Measurements from ENCODE around the gene ADGRL4. TPM values are rescaled to one million over a fixed set of nuclear protein-coding genes. Genes with fewer than 3 reads are reported as not detected.
"Not testable (repeated sequence)": the region's sequence is repeated elsewhere in the genome, so short reads cannot be mapped to it uniquely, and the experiment has no call there.

ADGRL4 gene
- total RNA-seq, 4 donors from 2014 or later, result 2.8 to 22.4 (median 13.3) TPM

DNA sequence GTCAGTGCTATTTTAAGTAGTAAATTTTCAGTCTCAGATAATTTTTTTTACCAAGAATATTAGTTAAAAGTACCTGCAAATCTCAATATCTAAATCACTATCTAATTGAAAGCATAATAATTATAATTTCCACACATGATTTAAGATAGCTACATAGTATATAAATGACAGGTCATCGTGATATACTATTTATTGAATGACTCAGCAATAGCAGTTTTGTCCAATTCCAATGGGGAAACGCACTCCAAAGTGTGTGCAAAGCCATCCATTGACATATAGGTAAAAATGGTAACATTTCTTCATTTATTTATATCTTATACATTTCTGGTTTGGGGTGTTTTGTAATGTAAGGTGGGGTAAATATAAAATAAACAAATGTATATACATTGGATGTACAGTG, 19.5 kb downstream of the ADGRL4 start:
- Histone ChIP-seq H3K9me3 (no peaks in the 10 kb centered on the region), H3K27me3 (no peaks in the 10 kb centered on the region), H3K4me1 (no peaks in the 10 kb centered on the region), H3K36me3 (no peaks in the 10 kb centered on the region), H3K27ac (no peak overlapping the region), H3K4me3 (no peak overlapping the region)
- WGBS, result 71% methylated on average over 2 of the region's 2 CpGs
- DNase-seq (ENCODE audit: low spot score in 2 of 2), result no peak
- TF ChIP-seq POLR2A (IDR thresholded peaks at IDR 0.05) (no peak), POLR2AphosphoS5 (IDR thresholded peaks at IDR 0.05) (no peak), EP300 (IDR thresholded peaks at IDR 0.05) (no peak)
- TF ChIP-seq, protein P1, sequence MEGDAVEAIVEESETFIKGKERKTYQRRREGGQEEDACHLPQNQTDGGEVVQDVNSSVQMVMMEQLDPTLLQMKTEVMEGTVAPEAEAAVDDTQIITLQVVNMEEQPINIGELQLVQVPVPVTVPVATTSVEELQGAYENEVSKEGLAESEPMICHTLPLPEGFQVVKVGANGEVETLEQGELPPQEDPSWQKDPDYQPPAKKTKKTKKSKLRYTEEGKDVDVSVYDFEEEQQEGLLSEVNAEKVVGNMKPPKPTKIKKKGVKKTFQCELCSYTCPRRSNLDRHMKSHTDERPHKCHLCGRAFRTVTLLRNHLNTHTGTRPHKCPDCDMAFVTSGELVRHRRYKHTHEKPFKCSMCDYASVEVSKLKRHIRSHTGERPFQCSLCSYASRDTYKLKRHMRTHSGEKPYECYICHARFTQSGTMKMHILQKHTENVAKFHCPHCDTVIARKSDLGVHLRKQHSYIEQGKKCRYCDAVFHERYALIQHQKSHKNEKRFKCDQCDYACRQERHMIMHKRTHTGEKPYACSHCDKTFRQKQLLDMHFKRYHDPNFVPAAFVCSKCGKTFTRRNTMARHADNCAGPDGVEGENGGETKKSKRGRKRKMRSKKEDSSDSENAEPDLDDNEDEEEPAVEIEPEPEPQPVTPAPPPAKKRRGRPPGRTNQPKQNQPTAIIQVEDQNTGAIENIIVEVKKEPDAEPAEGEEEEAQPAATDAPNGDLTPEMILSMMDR (IDR thresholded peaks at IDR 0.05), result no peak

DNA sequence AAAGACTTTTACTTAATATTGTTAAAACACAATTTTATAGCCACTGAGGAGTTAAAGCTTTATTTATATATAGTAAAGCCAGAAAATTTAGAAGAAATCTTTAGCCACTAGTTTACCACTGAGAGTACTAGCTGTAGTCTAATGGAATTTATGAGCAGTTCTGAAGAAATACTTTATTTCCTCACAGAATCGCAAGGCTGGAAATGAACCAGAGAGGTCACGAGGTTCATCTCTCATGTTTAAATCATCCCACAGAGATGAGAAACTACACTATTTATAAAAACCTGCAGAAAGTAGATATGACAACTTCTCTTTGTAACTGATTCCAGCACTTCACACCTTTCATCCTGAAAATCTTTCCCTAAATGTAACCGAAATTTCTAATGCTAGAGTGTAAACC, 26.0 kb downstream of the ADGRL4 start:
- H3K4me3 ChIP-seq, result no peak overlapping the region
- no peaks in the 10 kb centered on the region for H3K9me3 ChIP-seq
- DNase-seq (ENCODE audit: low spot score in 2 of 2), result no peak
- no peaks in the 10 kb centered on the region for H3K36me3 ChIP-seq
- no peak overlapping the region for H3K27ac ChIP-seq
- no peaks in the 10 kb centered on the region for H3K27me3 ChIP-seq
- H3K4me1 ChIP-seq, result no peaks in the 10 kb centered on the region
- no peak for TF ChIP-seq POLR2A (IDR thresholded peaks at IDR 0.05)
- no peak for TF ChIP-seq POLR2AphosphoS5 (IDR thresholded peaks at IDR 0.05)
- TF ChIP-seq EP300 (IDR thresholded peaks at IDR 0.05), result no peak
- TF ChIP-seq, protein P1 (IDR thresholded peaks at IDR 0.05), result no peak
- WGBS, result 67% methylated on average over 3 of the region's 3 CpGs

DNA sequence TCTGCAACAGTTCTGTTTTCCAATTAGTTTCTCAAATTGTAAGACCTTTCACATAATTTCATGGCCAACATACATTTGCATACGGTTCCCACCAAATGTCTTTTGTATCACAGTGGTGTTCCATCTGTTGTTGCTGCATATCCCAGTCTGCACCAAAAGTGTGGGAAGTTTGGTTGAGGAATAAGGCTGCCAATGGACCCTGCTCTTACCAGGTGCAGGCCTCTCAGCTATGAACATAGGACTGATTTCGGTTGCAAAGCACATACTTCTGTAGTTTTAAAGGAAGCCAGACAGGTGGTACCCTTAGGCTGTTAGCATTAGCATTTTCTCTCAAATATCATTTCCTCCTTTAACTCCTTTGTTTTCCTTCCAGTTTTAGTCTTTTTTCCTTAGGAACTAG, 33.8 kb downstream of the ADGRL4 start:
- TF ChIP-seq POLR2AphosphoS5 (IDR thresholded peaks at IDR 0.05), result no peak
- no peak for TF ChIP-seq POLR2A (IDR thresholded peaks at IDR 0.05)
- TF ChIP-seq, protein P1 (IDR thresholded peaks at IDR 0.05), result no peak
- no peak for TF ChIP-seq EP300 (IDR thresholded peaks at IDR 0.05)
- H3K4me1 ChIP-seq, result no peaks in the 10 kb centered on the region
- WGBS, result 51% methylated on average over 2 of the region's 2 CpGs

DNA sequence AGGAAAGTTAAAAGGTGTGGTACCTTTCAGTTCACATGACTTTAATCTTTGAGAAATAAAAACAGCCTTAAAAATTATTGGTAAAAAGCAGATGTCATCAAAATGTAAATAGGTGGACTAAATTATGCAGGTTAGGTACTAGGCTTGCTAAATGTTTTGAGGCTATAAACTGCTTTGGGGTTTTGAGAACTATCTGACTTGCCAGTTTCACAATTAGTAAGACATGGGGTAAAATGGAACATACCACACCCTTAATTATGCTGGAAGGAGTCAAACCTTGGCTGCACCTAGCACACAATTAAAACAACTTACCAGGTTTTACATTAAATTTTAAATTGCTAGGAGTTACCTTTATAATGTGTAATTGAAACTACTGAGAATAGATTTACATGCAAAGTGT, 39.4 kb downstream of the ADGRL4 start:
- H3K36me3 ChIP-seq; H3K27ac ChIP-seq; H3K4me1 ChIP-seq; H3K9me3 ChIP-seq; H3K27me3 ChIP-seq; DNase-seq (ENCODE audit: low spot score in 2 of 2); H3K4me3 ChIP-seq: not testable (repeated sequence)

More for the DNA sequence above, 33.8 kb downstream of the ADGRL4 start:
- Histone ChIP-seq H3K27me3 (no peaks in the 10 kb centered on the region), H3K9me3 (no peaks in the 10 kb centered on the region), H3K27ac (no peak overlapping the region), H3K4me3 (no peak overlapping the region), H3K36me3 (no peaks in the 10 kb centered on the region)
- no peak for DNase-seq (ENCODE audit: low spot score in 2 of 2)

DNA sequence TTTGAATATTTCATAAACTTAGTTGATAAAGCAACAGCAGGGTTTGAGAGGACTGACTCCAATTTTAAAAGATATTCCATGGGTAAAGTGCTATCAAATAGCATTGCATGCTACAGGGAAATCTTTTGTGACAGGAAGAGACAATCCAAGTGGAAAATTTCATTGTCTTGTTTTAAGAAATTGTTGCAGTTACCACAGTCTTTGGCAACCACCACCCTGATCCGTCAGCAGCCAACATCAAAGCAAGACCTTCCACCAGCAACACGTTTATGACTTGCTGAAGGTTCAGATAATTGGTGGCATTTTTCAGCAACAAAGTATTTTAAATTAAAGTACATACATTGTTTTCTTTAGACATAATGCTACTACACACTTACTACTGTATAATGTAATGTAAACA, 47.8 kb downstream of the ADGRL4 start:
- Histone ChIP-seq H3K4me3 (no peak overlapping the region), H3K36me3 (no peaks in the 10 kb centered on the region), H3K4me1 (no peaks in the 10 kb centered on the region), H3K27me3 (no peaks in the 10 kb centered on the region), H3K9me3 (no peaks in the 10 kb centered on the region), H3K27ac (no peak overlapping the region)
- 14% methylated on average over 2 of the region's 2 CpGs for WGBS
- no peak for DNase-seq (ENCODE audit: low spot score in 2 of 2)
- no peak for TF ChIP-seq POLR2A (IDR thresholded peaks at IDR 0.05)
- no peak for TF ChIP-seq POLR2AphosphoS5 (IDR thresholded peaks at IDR 0.05)
- TF ChIP-seq, protein P1 (IDR thresholded peaks at IDR 0.05), result no peak
- no peak for TF ChIP-seq EP300 (IDR thresholded peaks at IDR 0.05)

DNA sequence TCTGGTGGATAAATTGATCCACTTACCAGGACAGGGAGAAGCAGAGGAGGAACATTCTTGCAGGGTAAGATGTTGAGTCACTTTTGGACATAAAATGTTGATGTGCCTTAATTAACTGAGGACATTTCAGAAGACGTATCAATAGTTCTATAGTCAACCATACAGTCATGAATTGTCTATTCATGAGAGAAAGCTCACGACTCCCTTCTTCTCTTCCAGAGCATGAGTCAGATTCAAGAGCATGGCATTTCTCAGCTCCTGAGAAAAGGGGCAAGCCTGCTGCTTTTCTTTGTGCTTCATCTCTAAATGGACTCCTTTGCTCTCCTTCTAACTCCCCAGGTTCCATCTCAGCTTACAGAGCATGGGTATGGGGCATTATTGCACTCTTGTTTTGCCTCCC, 55.7 kb downstream of the ADGRL4 start:
- Histone ChIP-seq H3K9me3 (no peaks in the 10 kb centered on the region), H3K4me1 (no peaks in the 10 kb centered on the region), H3K4me3 (no peak overlapping the region), H3K27me3 (no peaks in the 10 kb centered on the region), H3K36me3 (no peaks in the 10 kb centered on the region), H3K27ac (no peak overlapping the region)
- no peak for DNase-seq (ENCODE audit: low spot score in 2 of 2)
- TF ChIP-seq EP300 (IDR thresholded peaks at IDR 0.05) (no peak), POLR2AphosphoS5 (IDR thresholded peaks at IDR 0.05) (no peak), POLR2A (IDR thresholded peaks at IDR 0.05) (no peak)
- TF ChIP-seq, protein P1 (IDR thresholded peaks at IDR 0.05), result no peak
- WGBS, result 67% methylated on average over 2 of the region's 2 CpGs

Measured in suprapubic skin (tissue), 4 donors.